CD4-positive, alpha-beta memory T cell (primary cell): ENCODE data around the gene CALCB. TPM values are rescaled to one million over a fixed set of nuclear protein-coding genes. Genes with fewer than 3 reads are reported as not detected.
"Not testable (repeated sequence)": the region's sequence is repeated elsewhere in the genome, so short reads cannot be mapped to it uniquely, and the experiment has no call there.

Source experiments
- CTCF ChIA-PET: fragments of 350-600 bp; sonication (Branson Sonifier 250); formaldehyde crosslinking; loops from one replicate; lab custom pipeline; 2021; ENCODE audit warnings: inconsistent platforms; ENCODE audit not compliant: partially characterized antibody; lab: Charles Lee
- POLR2A ChIA-PET: fragments of 350-600 bp; sonication (Branson Sonifier 250); formaldehyde crosslinking; loops from one replicate; lab custom pipeline; 2021; ENCODE audit not compliant: partially characterized antibody; lab: Charles Lee
- DNase-seq, 5 donors: peaks; one replicate each; pipeline versions ENCODE4 v3.0.0 to v3.0.0-alpha.2; 2020 to 2022; ENCODE audit warnings: mixed read lengths in 1 of 5
- H3K27ac ChIP-seq: one replicate; pipeline ENCODE4 v1.7.0; 2013; ENCODE audit warnings: low read depth, low read length
- H3K27me3 ChIP-seq: 2 replicates; pipeline ENCODE4 v1.7.0; 2013; ENCODE audit warnings: mild to moderate bottlenecking, low read length, moderate library complexity; ENCODE audit not compliant: insufficient read depth
- H3K36me3 ChIP-seq: 2 replicates; pipeline ENCODE4 v1.7.0; 2013; ENCODE audit warnings: mild to moderate bottlenecking, low read length, moderate library complexity; ENCODE audit not compliant: insufficient read depth
- H3K4me1 ChIP-seq: 2 replicates; pipeline ENCODE4 v1.7.0; 2013; ENCODE audit warnings: mild to moderate bottlenecking, low read length, moderate library complexity; ENCODE audit not compliant: insufficient read depth
- H3K4me3 ChIP-seq, 2 donors: one replicate each; pipeline ENCODE4 v1.7.0; 2013; ENCODE audit warnings: low read length in 2 of 2, mild to moderate bottlenecking in 1 of 2
- H3K9me3 ChIP-seq, 2 donors: one replicate each; pipeline ENCODE4 v1.7.0; 2013; ENCODE audit warnings: low read length in 2 of 2, control low read depth in 1 of 2; ENCODE audit not compliant: control insufficient read depth in 1 of 2
- H3K27ac Mint-ChIP-seq, 7 donors: one replicate each; pipeline ENCODE4 v1.8.0; 2020 to 2021; ENCODE audit warnings: mixed read lengths in 7 of 7, mild to moderate bottlenecking in 6 of 7, inconsistent platforms in 3 of 7, moderate library complexity in 3 of 7
- H3K27me3 Mint-ChIP-seq, 2 donors: one replicate each; pipeline ENCODE4 v1.8.0; 2020 to 2021; ENCODE audit warnings: mixed read lengths in 2 of 2
- H3K36me3 Mint-ChIP-seq, 2 donors: one replicate each; pipeline ENCODE4 v1.8.0; 2020 to 2021; ENCODE audit warnings: mixed read lengths in 2 of 2, inconsistent platforms in 1 of 2, mild to moderate bottlenecking in 1 of 2
- H3K4me1 Mint-ChIP-seq, 4 donors: one replicate each; pipeline ENCODE4 v1.8.0; 2020 to 2021; ENCODE audit warnings: mixed read lengths in 4 of 4, mild to moderate bottlenecking in 1 of 4
- H3K4me3 Mint-ChIP-seq, 8 donors: one replicate each; pipeline ENCODE4 v1.8.0; 2020 to 2021; ENCODE audit warnings: mixed read lengths in 8 of 8, mild to moderate bottlenecking in 7 of 8, moderate library complexity in 6 of 8, inconsistent platforms in 3 of 8
- H3K9me3 Mint-ChIP-seq, 8 donors: one replicate each; pipeline ENCODE4 v1.8.0; 2020 to 2021; ENCODE audit warnings: mixed read lengths in 8 of 8, mild to moderate bottlenecking in 5 of 8, inconsistent platforms in 3 of 8, moderate library complexity in 1 of 8
- intact Hi-C: fragments of 100-400 bp; cut with micrococcal nuclease; formaldehyde crosslinking; loops from one replicate; pipeline ENCODE4 v1.15.1; 2023
- polyA plus RNA-seq, 2 donors: library from polyadenylated mRNA; unstranded; fragments of 300-500 nt; fragmentation: Illumina TruSeq; gene quantifications; one replicate each; pipeline ENCODE4 v1.2.3, GENCODE V29; 2021
- total RNA-seq, 2 experiments: library from RNA; stranded (reverse); gene quantifications; one replicate each; pipeline ENCODE4 v1.2.3, GENCODE V29; 2021

The CALCB gene
- total RNA-seq: under 1 TPM; 0.33 to 0.52 TPM
- polyA plus RNA-seq: under 1 TPM; 0.08 to 0.61 TPM

- H3K27ac ChIP-seq: no peak within 1 kb of the TSS
- peaks cover 3% of the 10 kb centered on the region for H3K27me3 ChIP-seq
- peaks cover 7 to 21% (median 15%) of the 10 kb centered on the region in 4 donors for H3K4me1 Mint-ChIP-seq
- H3K4me3 ChIP-seq: peak within 1 kb of the TSS; percentile 54 to 57
- H3K9me3 Mint-ChIP-seq: peaks cover 0 to 18% (median 12%) of the 10 kb centered on the region in 8 donors
- no peaks in the 10 kb centered on the region for H3K36me3 ChIP-seq
- H3K36me3 Mint-ChIP-seq: no peaks in the 10 kb centered on the region
- H3K9me3 ChIP-seq: no peaks in the 10 kb centered on the region
- H3K4me1 ChIP-seq: peaks cover 17% of the 10 kb centered on the region
- ChIA-PET POLR2A (interaction anchor here (0.8 to 1.5 kb wide), 2 partner anchors 308 to 1610 kb away, joined by 3 read pairs; no protein-coding TSS in a partner anchor), CTCF (interaction anchor here (0.8 to 9.9 kb wide), 9 partner anchors 11 to 1301 kb away, joined by 3 to 202 read pairs (median 7); no protein-coding TSS in a partner anchor)
- intact Hi-C loops: loop anchor here (1.0 to 2.0 kb wide), 2 partner anchors 67 to 1301 kb away; no protein-coding TSS in a partner anchor
- peaks cover 1 to 9% of the 10 kb centered on the region in 2 donors for H3K27me3 Mint-ChIP-seq
- peak within 1 kb of the TSS in 6 of 7 donors; percentile 52 to 79 (median 68) for H3K27ac Mint-ChIP-seq
- peak in 4 of 5 donors; percentile 7 to 33 (median 12) for DNase-seq
- peak within 1 kb of the TSS; percentile 73 to 90 (median 84) for H3K4me3 Mint-ChIP-seq
Observed at GRCh38 chr11:15073361-15074205, at the start of gene CALCB. Gene CALCB, plus strand, starts transcription at chr11:15073593. Its CDS starts 1,126 bp downstream, at chr11:15074719.

GRCh38 chr11:15027011-15027410, 46.4 kb upstream of the CALCB start:
- Histone ChIP-seq H3K9me3 (no peaks in the 10 kb centered on the region), H3K27me3 (no peaks in the 10 kb centered on the region), H3K27ac (no peak overlapping the region), H3K4me3 (no peak overlapping the region), H3K4me1 (no peaks in the 10 kb centered on the region), H3K36me3 (no peaks in the 10 kb centered on the region)
- Mint-ChIP-seq H3K36me3 (no peaks in the 10 kb centered on the region), H3K4me3 (no peak overlapping the region), H3K9me3 (peaks cover 0 to 3% (median under 1%) of the 10 kb centered on the region in 8 donors), H3K27me3 (peaks cover 9 to 12% of the 10 kb centered on the region in 2 donors), H3K27ac (peak overlapping the region in 1 of 7 donors; percentile 39), H3K4me1 (peaks cover 0 to 4% (median 1%) of the 10 kb centered on the region in 4 donors)
- DNase-seq: no peak
- ChIA-PET CTCF (interaction anchor here (2.1 kb wide), 1 partner anchor 21 kb away, joined by 9 read pairs; no protein-coding TSS in a partner anchor), POLR2A (no interaction called here)
- intact Hi-C loops: no loop called here

GRCh38 chr11:15027956-15028355, 45.4 kb upstream of the CALCB start:
- H3K4me3 Mint-ChIP-seq: no peak overlapping the region
- no peak for DNase-seq

GRCh38 chr11:15028379-15028778, 45.0 kb upstream of the CALCB start:
- no peak for DNase-seq
- Histone ChIP-seq H3K4me3 (no peak overlapping the region), H3K9me3 (no peaks in the 10 kb centered on the region), H3K27me3 (no peaks in the 10 kb centered on the region), H3K4me1 (no peaks in the 10 kb centered on the region), H3K36me3 (no peaks in the 10 kb centered on the region), H3K27ac (no peak overlapping the region)
- peaks cover 0 to 3% (median 0%) of the 10 kb centered on the region in 8 donors for H3K9me3 Mint-ChIP-seq
- ChIA-PET CTCF (no interaction called here), POLR2A (no interaction called here)
- peaks cover 0 to 4% (median 1%) of the 10 kb centered on the region in 4 donors for H3K4me1 Mint-ChIP-seq
- no peak overlapping the region for H3K4me3 Mint-ChIP-seq
- no peaks in the 10 kb centered on the region for H3K36me3 Mint-ChIP-seq
- intact Hi-C loops: no loop called here
- H3K27ac Mint-ChIP-seq: no peak overlapping the region
- H3K27me3 Mint-ChIP-seq: peaks cover 9 to 16% of the 10 kb centered on the region in 2 donors

More at GRCh38 chr11:15027956-15028355, 45.4 kb upstream of the CALCB start:
- no peaks in the 10 kb centered on the region for H3K4me1 ChIP-seq
- no peak overlapping the region for H3K4me3 ChIP-seq
- Mint-ChIP-seq H3K27me3 (peaks cover 9 to 12% of the 10 kb centered on the region in 2 donors), H3K9me3 (peaks cover 0 to 3% (median 0%) of the 10 kb centered on the region in 8 donors), H3K36me3 (no peaks in the 10 kb centered on the region), H3K27ac (no peak overlapping the region), H3K4me1 (peaks cover 0 to 4% (median 1%) of the 10 kb centered on the region in 4 donors)
- intact Hi-C loops: no loop called here
- H3K9me3 ChIP-seq: no peaks in the 10 kb centered on the region
- H3K27ac ChIP-seq: no peak overlapping the region
- POLR2A ChIA-PET: no interaction called here
- CTCF ChIA-PET: no interaction called here
- H3K36me3 ChIP-seq: no peaks in the 10 kb centered on the region
- no peaks in the 10 kb centered on the region for H3K27me3 ChIP-seq

GRCh38 chr11:15031945-15032344, 41.4 kb upstream of the CALCB start:
- H3K4me1 ChIP-seq, H3K4me3 ChIP-seq, H3K4me3 Mint-ChIP-seq, H3K9me3 ChIP-seq, H3K27ac ChIP-seq, H3K4me1 Mint-ChIP-seq, H3K27me3 ChIP-seq, intact Hi-C loops, CTCF ChIA-PET, DNase-seq, H3K36me3 ChIP-seq, H3K36me3 Mint-ChIP-seq, H3K9me3 Mint-ChIP-seq, POLR2A ChIA-PET: not testable (repeated sequence)
- Mint-ChIP-seq H3K27me3 (peaks cover 7 to 15% of the 10 kb centered on the region in 2 donors), H3K27ac (peak overlapping the region in 1 of 7 donors; percentile 80)

GRCh38 chr11:15034687-15035267, 38.6 kb upstream of the CALCB start:
- no peaks in the 10 kb centered on the region for H3K4me1 ChIP-seq
- intact Hi-C loops: no loop called here
- Mint-ChIP-seq H3K9me3 (peaks cover 0 to 3% (median 0%) of the 10 kb centered on the region in 8 donors), H3K4me1 (no peaks in the 10 kb centered on the region), H3K4me3 (no peak overlapping the region), H3K27ac (no peak overlapping the region), H3K36me3 (no peaks in the 10 kb centered on the region), H3K27me3 (peaks cover 11 to 17% of the 10 kb centered on the region in 2 donors)
- no peaks in the 10 kb centered on the region for H3K36me3 ChIP-seq
- ChIA-PET POLR2A (no interaction called here), CTCF (no interaction called here)
- no peak overlapping the region for H3K27ac ChIP-seq
- H3K27me3 ChIP-seq: no peaks in the 10 kb centered on the region
- no peak overlapping the region for H3K4me3 ChIP-seq
- DNase-seq: no peak
- H3K9me3 ChIP-seq: no peaks in the 10 kb centered on the region

- Histone ChIP-seq H3K9me3 (no peaks in the 10 kb centered on the region), H3K27ac (no peak overlapping the region), H3K27me3 (no peaks in the 10 kb centered on the region), H3K4me3 (no peak overlapping the region), H3K4me1 (no peaks in the 10 kb centered on the region), H3K36me3 (no peaks in the 10 kb centered on the region)
- no peak for DNase-seq
- H3K9me3 Mint-ChIP-seq: peaks cover 0 to 3% (median 0%) of the 10 kb centered on the region in 8 donors
- no peaks in the 10 kb centered on the region for H3K36me3 Mint-ChIP-seq
- peaks cover 10 to 15% of the 10 kb centered on the region in 2 donors for H3K27me3 Mint-ChIP-seq
- intact Hi-C loops: no loop called here
- H3K27ac Mint-ChIP-seq: no peak overlapping the region
- H3K4me3 Mint-ChIP-seq: no peak overlapping the region
- ChIA-PET CTCF (no interaction called here), POLR2A (no interaction called here)
- H3K4me1 Mint-ChIP-seq: no peaks in the 10 kb centered on the region
Observed at GRCh38 chr11:15035283-15035682, 38.1 kb upstream of the CALCB start.
